Omental fat pad (tissue), 4 donors: ENCODE measurements around the gene ZNF771. TPM values are rescaled to one million over a fixed set of nuclear protein-coding genes. Genes with fewer than 3 reads are reported as not detected.

ENCODE experiments used
- ATAC-seq: fragments of 150-250 bp; one replicate; pipeline ENCODE4 v1.9.1; 2016; ENCODE audit warnings: mild to moderate bottlenecking, moderate library complexity; ENCODE audit not compliant: low FRiP score
- DNase-seq: peaks from one replicate; pipeline ENCODE4 v3.0.0-alpha.2; 2019; ENCODE audit warnings: low spot score
- CTCF ChIP-seq, 3 donors: fragments of 450-650 bp; IDR thresholded peaks; one replicate each; pipeline ENCODE4 v1.5.1; 2016 to 2017; ENCODE audit warnings: antibody characterized with exemption in 3 of 3, mild to moderate bottlenecking in 3 of 3, moderate library complexity in 2 of 3
- total RNA-seq, 4 donors: library from RNA; depleted of rRNA; stranded (reverse); fragments of >200 nt; gene quantifications; one replicate each; pipeline ENCODE4 v1.1.0, GENCODE V29; 2016

Gene ZNF771
- total RNA-seq, 4 donors from 2014 or later, result 8.3 to 13.6 (median 9.9) TPM

- DNase-seq (no peak), ATAC-seq (no peak)
- TF ChIP-seq CTCF (IDR thresholded peaks at IDR 0.05), result no peak
Observed at GRCh38 chr16:30365200-30365599, 42.2 kb upstream of the ZNF771 start.

GRCh38 chr16:30366511-30366910 is 40.9 kb upstream of the ZNF771 start:
- ATAC-seq (no peak), DNase-seq (no peak)
- TF ChIP-seq CTCF (IDR thresholded peaks at IDR 0.05), result no peak

GRCh38 chr16:30367349-30368009 is 39.9 kb upstream of the ZNF771 start:
- DNase-seq (no peak), ATAC-seq (no peak)
- no peak for TF ChIP-seq CTCF (IDR thresholded peaks at IDR 0.05)

GRCh38 chr16:30368122-30368791 is 39.1 kb upstream of the ZNF771 start:
- TF ChIP-seq CTCF (IDR thresholded peaks at IDR 0.05), result no peak
- no peak for DNase-seq
- peak; percentile 44 for ATAC-seq

- DNase-seq, result no peak
- TF ChIP-seq CTCF (IDR thresholded peaks at IDR 0.05), result no peak
- ATAC-seq, result no peak
Observed at GRCh38 chr16:30368792-30369090, 38.7 kb upstream of the ZNF771 start.

- DNase-seq (no peak), ATAC-seq (no peak)
- TF ChIP-seq CTCF (IDR thresholded peaks at IDR 0.05), result no peak
Observed at GRCh38 chr16:30369091-30369937, 38.1 kb upstream of the ZNF771 start.
